Loucy (cell line): ENCODE measurements around the gene PRKN.

Experiments
- H2AFZ ChIP-seq: fragments of 200-600 bp; sonication (generic); 2 replicates; pipeline ENCODE4 v1.6.0; 2016; ENCODE audit warnings: antibody characterized with exemption, mild to moderate bottlenecking, low read length, moderate library complexity
- H3F3A ChIP-seq: fragments of 200-600 bp; 2 replicates; pipeline ENCODE4 v1.6.0; 2016; ENCODE audit warnings: antibody characterized with exemption, low read depth, mild to moderate bottlenecking
- H3K27me3 ChIP-seq: fragments of 200-600 bp; sonication (generic); 2 replicates; pipeline ENCODE4 v1.6.1; 2014; ENCODE audit warnings: low read length, mild to moderate bottlenecking; ENCODE audit not compliant: insufficient read depth, poor library complexity, severe bottlenecking
- H3K36me3 ChIP-seq: fragments of 200-600 bp; sonication (generic); 2 replicates; pipeline ENCODE4 v1.6.1; 2016; ENCODE audit warnings: low read length; ENCODE audit not compliant: insufficient read depth
- H3K4me1 ChIP-seq: fragments of 200-600 bp; sonication (generic); 2 replicates; pipeline ENCODE4 v1.5.1; 2014; ENCODE audit warnings: low read length, mild to moderate bottlenecking; ENCODE audit not compliant: insufficient read depth, poor library complexity, severe bottlenecking
- H3K4me2 ChIP-seq: fragments of 200-600 bp; sonication (generic); 2 replicates; pipeline ENCODE4 v1.6.0; 2014; ENCODE audit warnings: antibody characterized with exemption, low read length, low read depth, mild to moderate bottlenecking; ENCODE audit not compliant: poor library complexity, severe bottlenecking
- H3K4me3 ChIP-seq: fragments of 200-600 bp; sonication (generic); 2 replicates; pipeline ENCODE4 v1.5.1; 2014; ENCODE audit warnings: low read length, mild to moderate bottlenecking, mixed read lengths; ENCODE audit not compliant: poor library complexity, severe bottlenecking
- H3K79me2 ChIP-seq: fragments of 200-600 bp; sonication (generic); 2 replicates; pipeline ENCODE4 v1.6.1; 2014; ENCODE audit warnings: low read length; ENCODE audit not compliant: insufficient read depth
- H3K9ac ChIP-seq: fragments of 200-600 bp; sonication (generic); 2 replicates; pipeline ENCODE4 v1.6.0; 2014; ENCODE audit warnings: mild to moderate bottlenecking, low read depth, low read length, moderate library complexity; ENCODE audit not compliant: poor library complexity, severe bottlenecking
- H3K9me2 ChIP-seq: fragments of 200-600 bp; sonication (generic); replicated peaks from 2 replicates; pipeline ENCODE4 v1.6.1; 2016; ENCODE audit warnings: low read depth, low read length, mixed read lengths
- H3K9me3 ChIP-seq: fragments of 200-600 bp; sonication (generic); 2 replicates; pipeline ENCODE4 v1.6.1; 2014; ENCODE audit warnings: mild to moderate bottlenecking, antibody characterized with exemption, low read length, low read depth; ENCODE audit not compliant: insufficient read depth
- H4K20me1 ChIP-seq: fragments of 200-600 bp; sonication (generic); 2 replicates; pipeline ENCODE4 v1.6.0; 2014; ENCODE audit warnings: antibody characterized with exemption, low read length, mild to moderate bottlenecking; ENCODE audit not compliant: insufficient read depth, poor library complexity, severe bottlenecking
- CTCF ChIP-seq: fragments of 200-600 bp; sonication (generic); conservative IDR thresholded peaks from 2 replicates; pipeline ENCODE4 v1.5.1; 2014; ENCODE audit warnings: mild to moderate bottlenecking, antibody characterized with exemption, low read length
- EZH2phosphoT487 ChIP-seq: fragments of 200-600 bp; IDR thresholded peaks from 2 replicates; pipeline ENCODE4 v1.6.1; 2018; ENCODE audit warnings: antibody characterized with exemption, mild to moderate bottlenecking, moderate library complexity, borderline replicate concordance

PRKN gene

GRCh38 chr6:162345051-162345511, 382.5 kb downstream of the PRKN start:
- Histone ChIP-seq H3K27me3 (no peaks in the 10 kb centered on the region), H3F3A (no peaks in the 10 kb centered on the region), H3K36me3 (no peaks in the 10 kb centered on the region), H3K79me2 (no peaks in the 10 kb centered on the region), H3K4me3 (no peak overlapping the region), H2AFZ (no peak overlapping the region), H4K20me1 (no peaks in the 10 kb centered on the region), H3K4me2 (no peak overlapping the region), H3K9me2 (no peaks in the 10 kb centered on the region), H3K4me1 (no peaks in the 10 kb centered on the region), H3K9me3 (no peaks in the 10 kb centered on the region), H3K9ac (no peak overlapping the region)
- TF ChIP-seq EZH2phosphoT487 (no peak), CTCF (no peak)

GRCh38 chr6:162344646-162345010, 382.9 kb downstream of the PRKN start:
- H3K9me3 ChIP-seq = no peaks in the 10 kb centered on the region
- H3K4me3 ChIP-seq = no peak overlapping the region
- H3F3A ChIP-seq = no peaks in the 10 kb centered on the region
- no peaks in the 10 kb centered on the region for H3K4me1 ChIP-seq
- H3K79me2 ChIP-seq = no peaks in the 10 kb centered on the region
- H3K9ac ChIP-seq = no peak overlapping the region
- H3K9me2 ChIP-seq = no peaks in the 10 kb centered on the region
- no peak overlapping the region for H2AFZ ChIP-seq
- TF ChIP-seq EZH2phosphoT487 = no peak
- TF ChIP-seq CTCF = no peak
- H3K4me2 ChIP-seq = no peak overlapping the region
- H3K27me3 ChIP-seq = no peaks in the 10 kb centered on the region
- H4K20me1 ChIP-seq = no peaks in the 10 kb centered on the region
- H3K36me3 ChIP-seq = no peaks in the 10 kb centered on the region

- H3K4me2 ChIP-seq = no peak overlapping the region
These were observed 383.5 kb downstream of the PRKN start for GRCh38 chr6:162343936-162344645.

More at GRCh38 chr6:162343936-162344645, 383.5 kb downstream of the PRKN start:
- H3F3A ChIP-seq = no peaks in the 10 kb centered on the region
- H3K4me1 ChIP-seq = no peaks in the 10 kb centered on the region
- H3K36me3 ChIP-seq = no peaks in the 10 kb centered on the region
- H2AFZ ChIP-seq = no peak overlapping the region
- H3K79me2 ChIP-seq = no peaks in the 10 kb centered on the region
- H4K20me1 ChIP-seq = no peaks in the 10 kb centered on the region
- H3K4me3 ChIP-seq = no peak overlapping the region
- no peaks in the 10 kb centered on the region for H3K9me2 ChIP-seq
- no peaks in the 10 kb centered on the region for H3K27me3 ChIP-seq
- no peaks in the 10 kb centered on the region for H3K9me3 ChIP-seq
- TF ChIP-seq CTCF (no peak), EZH2phosphoT487 (no peak)
- no peak overlapping the region for H3K9ac ChIP-seq
